ENCODE results near the gene TDRD10. TPM values are rescaled to one million over a fixed set of nuclear protein-coding genes. Genes with fewer than 3 reads are reported as not detected.

Gene TDRD10
- total RNA-seq, 1 donor from 2014 or later: 4.6 TPM

DNA sequence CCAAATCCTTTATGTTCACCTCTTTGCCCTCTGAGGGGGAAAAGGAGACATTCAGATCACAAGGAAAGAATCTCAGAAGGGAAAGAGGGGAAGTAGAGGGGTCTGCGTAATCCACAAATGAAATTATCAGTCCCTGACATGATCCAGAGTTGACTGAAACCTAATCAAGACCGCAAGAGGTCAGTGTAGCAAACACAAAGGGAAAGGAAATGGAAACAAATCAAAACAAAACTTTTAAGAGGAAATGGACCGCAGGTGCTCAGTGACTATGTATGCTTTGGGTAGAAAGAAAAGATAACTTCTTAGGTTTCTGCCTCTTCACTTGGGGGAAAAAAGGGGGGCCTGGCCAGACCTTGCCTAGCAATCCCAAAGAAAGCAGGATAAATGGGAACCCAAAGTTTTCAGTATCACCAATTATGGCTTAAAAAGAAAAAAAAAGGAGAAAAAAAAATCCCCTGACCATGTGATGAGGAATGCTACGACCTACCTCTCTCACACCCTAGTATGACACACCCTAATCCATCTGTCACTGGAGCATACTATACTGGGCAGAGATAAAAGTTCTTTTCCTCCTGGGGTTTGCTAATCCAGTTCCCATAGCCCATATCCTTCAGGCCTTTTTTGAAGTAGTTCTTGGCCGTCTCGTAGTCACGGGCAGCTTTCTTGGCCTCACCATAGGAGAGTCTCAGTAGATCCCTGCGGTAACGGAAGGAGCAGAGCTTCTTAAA is 82.4 kb downstream of the TDRD10 start:
- intact Hi-C loops (cut with DNase I): no loop called here
- H3K36me3 ChIP-seq: peaks cover 91 to 100% of the 10 kb centered on the region in 2 donors
- DNase-seq (ENCODE audit: low spot score in 2 of 2): no peak
- no peak overlapping the region for H3K4me3 ChIP-seq
- no peaks in the 10 kb centered on the region for H3K4me1 ChIP-seq
- no peaks in the 10 kb centered on the region for H3K27me3 ChIP-seq
- H3K27ac ChIP-seq: no peak overlapping the region
- no peaks in the 10 kb centered on the region for H3K9me3 ChIP-seq
- no peak for TF ChIP-seq CTCF (IDR thresholded peaks at IDR 0.05)

DNA sequence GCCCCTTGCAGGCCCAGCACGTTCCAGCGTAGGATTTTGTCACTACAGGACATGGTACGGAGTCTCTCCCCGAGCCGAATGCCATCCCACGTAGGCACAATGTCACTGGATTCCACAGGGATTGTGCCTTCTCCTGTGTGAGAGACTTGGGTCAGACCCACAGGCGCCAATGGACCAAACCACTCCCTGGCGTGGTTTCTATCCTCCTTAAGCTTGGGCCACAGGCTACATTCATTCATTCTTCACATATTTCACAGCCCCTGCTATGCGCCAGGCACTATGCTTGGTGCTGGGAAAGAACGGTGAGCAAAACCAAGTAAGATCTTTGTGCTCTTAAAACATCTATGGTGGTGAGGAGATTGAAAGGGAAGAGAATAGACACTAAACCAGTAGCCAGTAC is 84.2 kb downstream of the TDRD10 start:
- Histone ChIP-seq H3K27ac (no peak overlapping the region), H3K36me3 (peaks cover 95 to 99% of the 10 kb centered on the region in 2 donors)
- TF ChIP-seq CTCF (IDR thresholded peaks at IDR 0.05): no peak

DNA sequence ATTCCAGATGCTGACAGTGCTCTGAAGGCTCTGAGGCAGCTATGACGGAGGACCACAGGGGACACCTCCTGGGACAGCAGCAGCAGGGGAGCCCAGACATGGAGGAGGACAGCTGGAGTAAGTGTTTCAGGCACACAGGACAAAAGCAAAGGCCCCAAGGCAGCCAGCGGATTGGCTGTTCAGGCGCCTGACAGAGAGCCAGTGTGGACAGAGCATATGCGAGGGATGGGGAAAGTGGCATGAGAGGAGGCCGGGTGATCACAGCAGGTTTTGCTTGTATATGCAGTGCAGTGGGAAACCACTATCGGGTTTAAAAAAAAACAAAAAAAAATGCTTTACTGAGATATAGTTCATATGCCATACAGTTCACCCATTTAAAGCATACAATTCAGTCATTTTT is 84.6 kb downstream of the TDRD10 start:
- Histone ChIP-seq H3K9me3 (no peaks in the 10 kb centered on the region), H3K4me3 (no peak overlapping the region), H3K27me3 (no peaks in the 10 kb centered on the region), H3K27ac (no peak overlapping the region), H3K4me1 (no peaks in the 10 kb centered on the region), H3K36me3 (peaks cover 98 to 99% of the 10 kb centered on the region in 2 donors)
- intact Hi-C loops (cut with DNase I): no loop called here
- TF ChIP-seq CTCF (IDR thresholded peaks at IDR 0.05): no peak
- no peak for DNase-seq (ENCODE audit: low spot score in 2 of 2)

More for the DNA sequence above, 84.2 kb downstream of the TDRD10 start:
- Histone ChIP-seq H3K9me3 (no peaks in the 10 kb centered on the region), H3K4me1 (no peaks in the 10 kb centered on the region), H3K27me3 (no peaks in the 10 kb centered on the region), H3K4me3 (no peak overlapping the region)
- intact Hi-C loops (cut with DNase I): no loop called here
- no peak for DNase-seq (ENCODE audit: low spot score in 2 of 2)

DNA sequence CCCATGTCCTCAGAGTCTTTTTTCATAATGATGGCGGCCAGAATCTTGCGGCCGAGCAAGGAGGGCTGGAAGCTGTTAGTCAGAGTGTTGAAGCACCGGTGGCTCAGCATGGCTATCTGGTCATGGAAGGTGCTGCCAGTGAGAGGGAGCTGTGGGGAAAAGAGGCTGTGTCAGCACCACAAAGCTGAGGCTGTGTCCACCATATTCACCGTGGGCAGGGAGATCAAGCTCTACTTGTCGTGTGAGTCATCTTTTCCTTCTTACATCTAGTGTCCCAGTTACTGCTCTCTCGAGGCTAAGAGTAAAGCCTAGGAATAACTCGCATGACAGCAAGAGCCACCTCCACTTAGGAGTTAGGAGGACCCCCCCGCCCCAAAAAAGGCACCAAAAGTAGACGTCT is 87.8 kb downstream of the TDRD10 start:
- Histone ChIP-seq H3K27ac (no peak overlapping the region), H3K27me3 (no peaks in the 10 kb centered on the region), H3K36me3 (peaks cover 92 to 99% of the 10 kb centered on the region in 2 donors), H3K9me3 (no peaks in the 10 kb centered on the region), H3K4me3 (no peak overlapping the region), H3K4me1 (no peaks in the 10 kb centered on the region)
- DNase-seq (ENCODE audit: low spot score in 2 of 2): no peak
- no peak for TF ChIP-seq CTCF (IDR thresholded peaks at IDR 0.05)
- intact Hi-C loops (cut with DNase I): no loop called here

GRCh38 chr1:154590756-154591155 is 88.7 kb downstream of the TDRD10 start:
- Histone ChIP-seq H3K9me3 (no peaks in the 10 kb centered on the region), H3K4me3 (no peak overlapping the region), H3K36me3 (peaks cover 90 to 99% of the 10 kb centered on the region in 2 donors), H3K27ac (no peak overlapping the region), H3K4me1 (no peaks in the 10 kb centered on the region), H3K27me3 (no peaks in the 10 kb centered on the region)
- intact Hi-C loops (cut with DNase I): no loop called here
- TF ChIP-seq CTCF (IDR thresholded peaks at IDR 0.05): no peak
- DNase-seq (ENCODE audit: low spot score in 2 of 2): no peak

Measured in ascending aorta (tissue), 2 donors.